Esophagus squamous epithelium (tissue), 5 donors: Measurements from ENCODE around the gene FZD10. TPM values are rescaled to one million over a fixed set of nuclear protein-coding genes. Genes with fewer than 3 reads are reported as not detected.

ENCODE experiments used
- DNase-seq: peaks from one replicate; lab custom pipeline; 2025; lab: John Stamatoyannopoulos, UW
- H3K27ac ChIP-seq, 4 donors: fragments of 200-600 bp; sonication (generic); one replicate each; pipeline ENCODE4 v1.5.1; 2016 to 2019; ENCODE audit warnings: mild to moderate bottlenecking in 1 of 4
- H3K27me3 ChIP-seq, 4 donors: fragments of 200-600 bp; sonication (generic); 1 replicate in 3 of 4; 2 replicates in 1 of 4; pipeline versions ENCODE4 v1.5.1 to v1.6.0; 2017 to 2021; ENCODE audit warnings: antibody characterized with exemption in 1 of 4
- H3K36me3 ChIP-seq, 3 donors: fragments of 200-600 bp; sonication (generic); one replicate each; pipeline ENCODE4 v1.5.1; 2016 to 2019
- H3K4me1 ChIP-seq, 3 donors: fragments of 200-600 bp; sonication (generic); one replicate each; pipeline ENCODE4 v1.5.1; 2017 to 2019
- H3K4me3 ChIP-seq, 4 donors: fragments of 200-600 bp; sonication (generic); 1 replicate in 3 of 4; 2 replicates in 1 of 4; pipeline ENCODE4 v1.5.1; 2016 to 2019; ENCODE audit warnings: mild to moderate bottlenecking in 2 of 4, moderate library complexity in 1 of 4
- H3K9me3 ChIP-seq, 3 donors: fragments of 200-600 bp; sonication (generic); one replicate each; pipeline ENCODE4 v1.5.1; 2016 to 2019
- CTCF ChIP-seq, 6 experiments: fragments of 450-650 bp in 4 of 6; fragments of 200-600 bp in 2 of 6; sonication (generic) in 2 of 6; IDR thresholded peaks; one replicate each; pipeline ENCODE4 v1.5.1; 2016 to 2019; ENCODE audit warnings: antibody characterized with exemption in 6 of 6, mild to moderate bottlenecking in 4 of 6, moderate library complexity in 4 of 6
- POLR2A ChIP-seq, 4 donors: fragments of 450-650 bp; IDR thresholded peaks; one replicate each; pipeline ENCODE4 v1.6.1; 2017; ENCODE audit warnings: antibody characterized with exemption in 4 of 4, mild to moderate bottlenecking in 4 of 4, moderate library complexity in 3 of 4
- WGBS, 2 donors: methylation state at CpG; one replicate each; pipeline ENCODE4 v1.1.5; 2018; 5-methylcytosine and 5-hydroxymethylcytosine counted together
- intact Hi-C: fragments of 100-400 bp; cut with DNase I; formaldehyde crosslinking; loops from one replicate; pipeline ENCODE4 v1.15.0; 2022
- total RNA-seq, 4 donors: library from RNA; depleted of rRNA; stranded (reverse); fragments of >200 nt; gene quantifications; one replicate each; pipeline ENCODE4 v1.1.0, GENCODE V29; 2016
- donor health status: DM: yes; HTN: yes; CAD: no.

FZD10 gene
- total RNA-seq, 4 donors from 2014 or later, result 7.2 to 16.3 (median 11.6) TPM

- H3K9me3 ChIP-seq, result peaks cover 0 to 7% (median 0%) of the 10 kb centered on the region in 3 donors
- peaks cover 0 to 1% (median 0%) of the 10 kb centered on the region in 3 donors for H3K4me1 ChIP-seq
- H3K4me3 ChIP-seq, result no peak overlapping the region
- no peak for TF ChIP-seq POLR2A (IDR thresholded peaks at IDR 0.05)
- TF ChIP-seq CTCF (IDR thresholded peaks at IDR 0.05), result no peak
- WGBS, 2 donors, result 64 to 76% methylated on average over 9 to 16 of the region's 18 CpGs
- no peak overlapping the region for H3K27ac ChIP-seq
- peaks cover 0 to 8% (median 0%) of the 10 kb centered on the region in 4 donors for H3K27me3 ChIP-seq
- intact Hi-C loops, result no loop called here
- no peaks in the 10 kb centered on the region for H3K36me3 ChIP-seq
- no peak for DNase-seq
These were observed 37.5 kb downstream of the FZD10 start for GRCh38 chr12:130199581-130200390.

- H3K36me3 ChIP-seq, result no peaks in the 10 kb centered on the region
- peaks cover 0 to 7% (median 0%) of the 10 kb centered on the region in 3 donors for H3K9me3 ChIP-seq
- H3K27me3 ChIP-seq, result peaks cover 0 to 8% (median 0%) of the 10 kb centered on the region in 4 donors
- no peak overlapping the region for H3K4me3 ChIP-seq
- WGBS, 2 donors, result 78 to 92% methylated on average over 7 of the region's 7 CpGs
- H3K4me1 ChIP-seq, result peaks cover 0 to 8% (median 0%) of the 10 kb centered on the region in 3 donors
- intact Hi-C loops, result no loop called here
- no peak for DNase-seq
- no peak for TF ChIP-seq CTCF (IDR thresholded peaks at IDR 0.05)
- TF ChIP-seq POLR2A (IDR thresholded peaks at IDR 0.05), result no peak
- H3K27ac ChIP-seq, result no peak overlapping the region
These were observed 38.2 kb downstream of the FZD10 start for GRCh38 chr12:130200445-130200844.

GRCh38 chr12:130201037-130201436 lies 38.8 kb downstream of the FZD10 start:
- H3K27me3 ChIP-seq, result peaks cover 0 to 8% (median 0%) of the 10 kb centered on the region in 4 donors
- peaks cover 0 to 7% (median 0%) of the 10 kb centered on the region in 3 donors for H3K9me3 ChIP-seq
- H3K4me3 ChIP-seq, result no peak overlapping the region
- 87% methylated on average over 8 of the region's 8 CpGs for WGBS, 2 donors
- no peaks in the 10 kb centered on the region for H3K36me3 ChIP-seq
- intact Hi-C loops, result no loop called here
- no peak overlapping the region for H3K27ac ChIP-seq
- H3K4me1 ChIP-seq, result peaks cover 0 to 13% (median 0%) of the 10 kb centered on the region in 3 donors
- no peak for DNase-seq
- TF ChIP-seq CTCF (IDR thresholded peaks at IDR 0.05), result no peak
- no peak for TF ChIP-seq POLR2A (IDR thresholded peaks at IDR 0.05)

GRCh38 chr12:130202201-130202600 lies 39.9 kb downstream of the FZD10 start:
- no peak overlapping the region for H3K27ac ChIP-seq
- H3K36me3 ChIP-seq, result no peaks in the 10 kb centered on the region
- no peak overlapping the region for H3K4me3 ChIP-seq
- H3K4me1 ChIP-seq, result peaks cover 0 to 13% (median 0%) of the 10 kb centered on the region in 3 donors
- intact Hi-C loops, result no loop called here
- DNase-seq, result no peak
- WGBS, 2 donors, result 34 to 60% methylated on average over 6 of the region's 6 CpGs
- H3K27me3 ChIP-seq, result peaks cover 0 to 8% (median 0%) of the 10 kb centered on the region in 4 donors
- H3K9me3 ChIP-seq, result peaks cover 0 to 7% (median 0%) of the 10 kb centered on the region in 3 donors
- no peak for TF ChIP-seq POLR2A (IDR thresholded peaks at IDR 0.05)
- TF ChIP-seq CTCF (IDR thresholded peaks at IDR 0.05), result no peak

- no peak overlapping the region for H3K4me3 ChIP-seq
- whole genome bisulfite sequencing, 2 donors, result 56 to 61% methylated on average over 9 of the region's 11 CpGs
- no peak overlapping the region for H3K27ac ChIP-seq
These were observed 40.9 kb downstream of the FZD10 start for GRCh38 chr12:130203151-130203550.

More at GRCh38 chr12:130203151-130203550, 40.9 kb downstream of the FZD10 start:
- TF ChIP-seq POLR2A (IDR thresholded peaks at IDR 0.05), result no peak
- no peak for TF ChIP-seq CTCF (IDR thresholded peaks at IDR 0.05)
- Histone ChIP-seq H3K4me1 (peaks cover 0 to 13% (median 0%) of the 10 kb centered on the region in 3 donors), H3K9me3 (peaks cover 0 to 7% (median 0%) of the 10 kb centered on the region in 3 donors), H3K36me3 (no peaks in the 10 kb centered on the region), H3K27me3 (peaks cover 0 to 8% (median 0%) of the 10 kb centered on the region in 4 donors)
- intact Hi-C loops, result no loop called here
- no peak for DNase-seq
